Tibial artery (tissue), 4 donors: ENCODE data around the gene SOBP.

Experiments
- DNase-seq, 2 donors: peaks; one replicate each; pipeline ENCODE4 v3.0.0-alpha.2; 2019
- H3K27ac ChIP-seq, 2 donors: fragments of 200-600 bp; sonication (generic) in 1 of 2; 1 replicate in 1 of 2; 2 replicates in 1 of 2; pipeline ENCODE4 v1.5.1; 2018 to 2019; ENCODE audit warnings: mild to moderate bottlenecking in 1 of 2
- H3K27me3 ChIP-seq, 2 donors: fragments of 200-600 bp; sonication (generic) in 1 of 2; one replicate each; pipeline versions ENCODE4 v1.5.1 to v1.6.0; 2016 to 2019
- H3K36me3 ChIP-seq, 3 donors: fragments of 200-600 bp; sonication (generic) in 2 of 3; one replicate each; pipeline ENCODE4 v1.5.1; 2016 to 2019; ENCODE audit warnings: mild to moderate bottlenecking in 2 of 3
- H3K4me1 ChIP-seq, 4 donors: fragments of 200-600 bp; sonication (generic) in 2 of 4; 1 replicate in 3 of 4; 2 replicates in 1 of 4; pipeline ENCODE4 v1.5.1; 2016 to 2019
- H3K4me3 ChIP-seq, 2 donors: fragments of 200-600 bp; sonication (generic) in 1 of 2; 1 replicate in 1 of 2; 2 replicates in 1 of 2; pipeline ENCODE4 v1.5.1; 2018 to 2019; ENCODE audit warnings: mild to moderate bottlenecking in 2 of 2
- H3K9me3 ChIP-seq, 3 donors: fragments of 200-600 bp; sonication (generic) in 1 of 3; one replicate each; pipeline ENCODE4 v1.5.1; 2016 to 2019
- CTCF ChIP-seq, 2 experiments: fragments of 200-600 bp in 1 of 2; fragments of 450-650 bp in 1 of 2; IDR thresholded peaks; one replicate each; pipeline ENCODE4 v1.5.1; 2017 to 2019; ENCODE audit warnings: antibody characterized with exemption in 2 of 2, mild to moderate bottlenecking in 1 of 2, moderate library complexity in 1 of 2
- intact Hi-C: fragments of 100-400 bp; cut with DNase I; formaldehyde crosslinking; loops from one replicate; pipeline ENCODE4 v1.15.0; 2023; ENCODE audit warnings: low total_unique reads

The SOBP gene

GRCh38 chr6:107489636-107490565 lies at the start of gene SOBP:
SOBP (plus strand) TSS chr6:107490117; CDS start chr6:107490617, 500 bp downstream.
- peak within 1 kb of the TSS; percentile 76 to 89 for H3K4me3 ChIP-seq
- intact Hi-C loops: loop anchor here (5.0 kb wide), 2 partner anchors 52 to 72 kb away; no protein-coding TSS in a partner anchor
- no peaks in the 10 kb centered on the region for H3K9me3 ChIP-seq
- DNase-seq: peak; percentile 53 to 81
- peak within 1 kb of the TSS; percentile 83 to 92 for H3K27ac ChIP-seq
- peaks cover 0 to 37% (median 22%) of the 10 kb centered on the region in 4 donors for H3K4me1 ChIP-seq
- H3K27me3 ChIP-seq: no peaks in the 10 kb centered on the region
- TF ChIP-seq CTCF (IDR thresholded peaks at IDR 0.05): peak; percentile 17 to 24
- H3K36me3 ChIP-seq: no peaks in the 10 kb centered on the region

- no peak for TF ChIP-seq CTCF (IDR thresholded peaks at IDR 0.05)
- no peak for DNase-seq
- Histone ChIP-seq H3K27ac (no peak overlapping the region), H3K4me3 (no peak overlapping the region), H3K27me3 (no peaks in the 10 kb centered on the region), H3K4me1 (peaks cover 0 to 2% (median 0%) of the 10 kb centered on the region in 4 donors), H3K9me3 (no peaks in the 10 kb centered on the region), H3K36me3 (no peaks in the 10 kb centered on the region)
- intact Hi-C loops: no loop called here
These were observed 49.0 kb upstream of the SOBP start for GRCh38 chr6:107440936-107441335.

- Histone ChIP-seq H3K4me3 (no peak overlapping the region), H3K9me3 (no peaks in the 10 kb centered on the region), H3K36me3 (no peaks in the 10 kb centered on the region), H3K27me3 (no peaks in the 10 kb centered on the region), H3K4me1 (no peaks in the 10 kb centered on the region), H3K27ac (no peak overlapping the region)
- DNase-seq: no peak
- TF ChIP-seq CTCF (IDR thresholded peaks at IDR 0.05): no peak
- intact Hi-C loops: no loop called here
These were observed 48.2 kb upstream of the SOBP start for GRCh38 chr6:107441682-107442081.

GRCh38 chr6:107442938-107443607 lies 46.8 kb upstream of the SOBP start:
- Histone ChIP-seq H3K4me1 (no peaks in the 10 kb centered on the region), H3K27ac (no peak overlapping the region), H3K9me3 (peaks cover 0 to 8% (median 0%) of the 10 kb centered on the region in 3 donors), H3K4me3 (no peak overlapping the region), H3K27me3 (no peaks in the 10 kb centered on the region), H3K36me3 (no peaks in the 10 kb centered on the region)
- DNase-seq: no peak
- intact Hi-C loops: no loop called here
- no peak for TF ChIP-seq CTCF (IDR thresholded peaks at IDR 0.05)

- Histone ChIP-seq H3K9me3 (peaks cover 0 to 8% (median 0%) of the 10 kb centered on the region in 3 donors), H3K4me1 (no peaks in the 10 kb centered on the region), H3K27me3 (no peaks in the 10 kb centered on the region), H3K27ac (no peak overlapping the region), H3K36me3 (no peaks in the 10 kb centered on the region), H3K4me3 (no peak overlapping the region)
- no peak for TF ChIP-seq CTCF (IDR thresholded peaks at IDR 0.05)
- DNase-seq: no peak
- intact Hi-C loops: no loop called here
These were observed 46.2 kb upstream of the SOBP start for GRCh38 chr6:107443608-107444267.
